Glomerular visceral epithelial cell (primary cell): ENCODE results near the gene FHIT.
"Not testable (repeated sequence)": the region's sequence is repeated elsewhere in the genome, so short reads cannot be mapped to it uniquely, and the experiment has no call there.

Experiments
- DNase-seq: peaks from one replicate; pipeline ENCODE4 v3.0.0-alpha.2; 2016; ENCODE audit errors: extremely low spot score

Gene FHIT

DNA sequence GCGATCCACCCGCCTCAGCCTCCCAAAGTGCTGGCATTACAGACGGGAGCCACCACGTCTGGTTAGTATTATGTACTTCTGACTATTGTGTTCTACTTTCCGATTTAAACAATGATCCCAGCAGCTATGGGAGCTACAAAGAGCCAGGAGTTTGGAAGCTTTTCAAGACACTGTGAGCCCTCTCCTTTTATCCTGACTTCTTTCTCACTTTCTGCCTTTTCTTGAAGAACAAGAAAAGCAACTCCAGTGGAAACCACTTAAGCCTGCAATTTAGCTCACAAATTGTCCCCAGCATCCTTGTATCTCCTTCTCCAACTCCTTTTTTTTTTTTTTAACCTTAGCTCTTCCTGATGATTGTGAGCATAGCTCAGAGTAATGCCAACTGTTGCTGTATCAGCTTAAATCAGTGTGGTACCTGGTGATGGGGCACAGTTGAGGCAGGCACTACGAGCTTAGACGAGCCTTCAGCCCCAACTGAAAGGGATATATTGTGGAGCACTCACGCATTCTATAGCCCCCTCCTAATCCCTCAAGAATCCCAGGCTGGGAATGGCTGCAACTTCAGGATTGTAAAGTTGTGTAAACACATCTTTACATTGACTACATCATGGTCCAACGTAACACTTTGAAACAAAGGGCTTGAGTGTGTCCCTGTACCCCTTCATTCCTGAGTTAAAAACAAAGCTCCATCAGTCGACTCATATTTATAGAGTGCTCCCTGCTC, 677.0 kb downstream of the FHIT start:
- no peak for DNase-seq

DNA sequence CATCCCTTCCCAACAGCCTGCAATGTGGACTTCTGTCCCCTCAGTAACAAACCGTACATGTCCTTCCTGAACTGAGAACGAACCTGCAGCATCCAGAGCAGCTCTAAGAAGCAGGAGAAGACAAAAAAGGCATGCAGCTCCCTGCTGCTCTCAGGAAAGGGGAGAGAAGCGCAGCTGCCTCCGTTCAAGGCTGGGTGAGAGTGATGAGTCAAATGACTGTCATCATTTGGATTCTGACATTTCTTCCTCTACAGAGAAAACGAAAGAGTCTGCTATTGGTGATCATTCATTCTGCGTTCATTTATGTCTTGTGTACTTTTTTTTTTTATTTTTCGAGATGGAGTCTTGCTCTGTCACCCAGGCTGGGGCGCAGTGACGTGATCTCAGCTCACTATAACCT, 677.8 kb downstream of the FHIT start:
- peak; percentile 2 for DNase-seq

DNA sequence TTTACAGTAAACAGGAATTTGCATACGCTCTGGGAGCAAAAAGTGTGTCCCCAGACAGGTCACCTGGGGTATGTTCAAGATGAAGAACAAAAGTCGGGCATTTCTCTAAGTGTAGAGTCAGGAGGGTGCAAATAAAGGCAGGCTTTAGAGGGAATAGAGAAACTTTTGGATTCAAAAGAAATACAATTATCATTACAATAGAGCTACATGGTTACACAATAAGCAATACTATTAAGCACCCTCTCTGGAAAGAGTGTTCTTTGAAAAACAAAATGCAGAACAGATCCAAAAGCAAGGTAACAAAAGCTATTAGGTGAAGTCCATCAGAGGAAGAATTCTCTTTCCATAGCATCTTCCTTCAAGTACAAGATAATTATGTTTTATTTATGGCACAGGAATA, 679.7 kb downstream of the FHIT start:
- no peak for DNase-seq

DNA sequence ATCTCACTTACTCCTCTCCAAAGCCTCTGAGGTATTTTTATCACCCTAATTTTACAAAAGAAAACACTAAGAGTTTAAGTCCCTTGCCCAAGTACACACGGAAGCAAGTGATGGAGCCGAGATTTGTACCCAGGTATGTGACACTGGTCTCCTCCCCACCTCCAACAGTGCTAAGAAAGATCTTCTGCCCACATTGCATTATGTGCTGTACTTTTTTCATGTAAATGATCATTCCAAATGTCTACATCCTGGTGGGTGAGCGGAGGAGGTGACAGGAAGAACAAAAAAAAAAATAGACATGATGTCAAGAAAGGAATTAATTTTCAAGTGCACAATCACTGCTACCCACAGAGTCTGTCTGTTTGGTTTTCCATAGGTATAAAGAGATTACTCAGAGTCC, 694.1 kb downstream of the FHIT start:
- no peak for DNase-seq

DNA sequence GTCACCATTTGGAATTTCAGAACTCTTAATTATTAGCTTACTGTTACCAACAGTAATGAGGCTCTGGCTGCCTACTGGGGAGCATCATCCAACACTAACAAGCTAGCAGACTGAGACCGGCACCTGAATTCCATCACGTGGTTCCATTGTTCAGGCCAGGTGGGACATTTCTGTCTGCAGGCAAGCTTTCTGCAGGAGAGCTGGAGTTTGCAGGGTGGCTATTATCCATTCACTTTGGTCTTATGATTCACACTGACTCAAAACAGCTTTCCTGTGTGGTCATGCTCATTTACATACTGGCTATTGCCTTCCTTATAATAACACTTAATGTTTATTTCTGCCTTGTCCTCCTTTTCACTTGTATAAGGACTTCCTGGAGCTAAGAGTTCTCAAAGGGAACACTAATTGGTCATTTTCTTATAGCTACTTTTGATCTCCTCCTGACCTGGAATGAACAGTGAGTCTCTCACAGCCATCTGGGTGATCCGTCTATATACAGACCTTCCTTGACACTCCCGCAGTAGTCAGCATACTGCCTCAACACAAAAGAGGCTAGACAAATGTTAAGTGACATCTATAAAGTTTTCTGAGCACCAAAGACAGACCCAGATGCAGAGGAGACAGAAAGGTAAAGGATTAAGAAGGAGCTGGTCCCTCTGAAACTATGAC, 695.4 kb downstream of the FHIT start:
- DNase-seq: no peak

DNA sequence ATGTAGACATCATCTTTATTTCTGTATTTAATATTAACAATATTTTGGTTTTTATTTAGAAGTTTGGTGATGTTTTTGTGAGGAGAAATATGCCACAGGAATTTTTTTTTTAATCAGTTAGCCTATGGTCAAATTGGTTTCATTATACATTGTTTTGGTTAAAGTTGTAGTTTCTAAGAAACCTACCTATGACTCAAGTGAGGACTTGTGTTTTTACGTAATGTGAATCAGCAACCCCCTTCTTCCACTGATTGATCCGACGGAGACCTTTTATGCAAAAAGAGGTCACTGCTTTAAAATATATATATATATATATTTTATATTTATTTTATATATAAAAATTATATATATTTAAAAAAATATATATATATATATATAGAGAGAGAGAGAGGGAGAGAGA, 698.1 kb downstream of the FHIT start:
- DNase-seq: no peak

DNA sequence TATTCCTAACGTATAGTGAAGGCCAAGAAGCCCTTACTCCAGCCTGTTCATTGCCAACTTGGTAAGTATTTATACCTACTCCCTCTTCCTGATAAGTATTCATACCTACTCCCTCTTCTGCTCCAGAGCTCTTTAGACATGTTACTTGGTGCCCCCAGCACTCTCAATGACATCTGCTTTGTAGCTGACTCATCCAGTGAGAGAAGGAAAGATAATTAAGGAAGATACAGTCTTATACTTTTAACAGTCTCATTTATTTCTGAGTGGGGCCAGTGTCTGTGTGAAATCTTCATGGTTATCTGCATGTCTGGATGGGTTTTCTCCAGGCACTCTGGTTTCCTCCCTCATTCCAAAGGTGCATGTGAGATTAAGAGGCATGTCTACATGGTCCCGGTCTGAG, 698.7 kb downstream of the FHIT start:
- DNase-seq: no peak

DNA sequence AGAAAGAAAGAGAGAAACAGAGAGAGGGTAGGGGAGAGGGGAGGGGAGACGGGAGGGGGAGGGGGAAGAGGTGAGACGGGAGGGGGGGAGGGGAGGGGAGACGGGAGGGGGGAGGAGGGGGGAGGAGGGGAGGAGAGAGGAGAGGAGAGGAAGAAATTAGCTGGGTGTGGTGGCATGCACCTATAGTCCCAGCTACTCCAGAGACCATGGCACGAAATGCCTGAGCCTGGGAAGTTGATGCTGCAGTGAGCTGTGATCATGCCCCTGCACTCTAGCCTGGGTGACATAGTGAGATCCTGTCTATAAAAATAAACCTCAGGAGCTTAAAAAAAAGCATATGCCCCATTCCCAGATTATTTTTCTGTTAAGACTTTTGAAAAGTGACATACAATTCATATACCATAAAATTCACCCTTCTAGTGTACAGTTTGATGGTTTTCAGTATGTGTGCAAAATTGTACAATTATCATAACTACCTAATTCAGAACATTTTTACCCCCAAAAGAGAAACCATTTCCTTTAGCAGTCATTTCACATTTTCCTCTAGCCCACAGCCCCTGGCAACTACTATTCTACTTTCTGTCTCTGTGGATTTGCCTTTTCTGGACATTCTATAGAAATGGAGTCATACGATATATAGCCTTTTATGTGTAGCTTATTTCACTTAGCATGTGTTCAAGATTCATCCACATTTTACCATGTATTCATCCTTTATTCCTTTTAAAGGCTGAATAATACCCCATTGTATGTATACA, 699.6 kb downstream of the FHIT start:
- DNase-seq: no peak

DNA sequence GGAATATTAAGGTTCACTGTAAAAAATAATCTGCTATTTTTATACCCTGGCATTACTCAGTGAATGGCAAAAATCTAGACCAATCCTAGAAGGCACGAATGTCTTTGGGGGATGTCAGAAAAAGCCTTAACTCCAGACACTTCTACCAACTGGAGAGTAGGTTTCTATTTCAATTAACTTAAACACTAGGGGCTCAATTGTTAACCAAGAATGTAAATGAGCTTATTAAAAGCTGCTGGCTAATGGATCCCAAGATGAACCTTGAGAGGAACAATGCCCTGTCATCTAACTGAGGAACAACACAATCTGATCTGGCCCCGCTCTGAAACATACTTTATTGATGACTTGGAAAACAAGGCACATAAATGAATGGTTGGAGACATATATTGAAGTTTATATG, 701.4 kb downstream of the FHIT start:
- no peak for DNase-seq

DNA sequence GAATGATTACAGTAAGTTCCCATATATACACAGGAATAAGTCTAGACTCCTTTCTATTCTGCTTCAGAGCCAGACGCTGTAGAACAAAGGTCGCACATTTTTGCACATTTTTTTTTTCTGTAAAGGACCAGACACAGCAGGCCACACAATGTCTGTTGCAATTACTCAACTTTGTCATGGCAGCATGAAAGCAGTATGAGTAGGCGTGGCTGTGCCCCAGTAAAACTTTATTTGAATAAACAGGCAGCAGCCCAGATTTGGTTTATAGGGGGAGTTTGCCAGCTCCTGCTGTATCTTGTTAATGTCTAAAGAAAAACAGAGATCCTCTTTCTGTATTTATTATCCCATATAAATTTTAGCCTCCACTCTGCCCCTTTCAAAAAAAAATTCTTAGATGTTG, 708.3 kb downstream of the FHIT start:
- no peak for DNase-seq

DNA sequence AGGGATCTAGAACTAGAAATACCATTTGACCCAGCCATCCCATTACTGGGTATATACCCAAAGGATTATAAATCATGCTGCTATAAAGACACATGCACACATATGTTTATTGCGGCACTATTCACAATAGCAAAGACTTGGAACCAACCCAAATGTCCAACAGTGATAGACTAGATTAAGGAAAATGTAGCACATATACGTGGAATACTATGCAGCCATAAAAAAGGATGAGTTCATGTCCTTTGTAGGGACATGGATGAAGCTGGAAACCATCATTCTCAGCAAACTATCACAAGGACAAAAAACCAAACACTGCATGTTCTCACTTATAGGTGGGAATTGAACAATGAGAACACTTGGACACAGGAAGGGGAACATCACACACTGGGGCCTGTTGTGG, 711.9 kb downstream of the FHIT start:
- not testable (repeated sequence) for DNase-seq

DNA sequence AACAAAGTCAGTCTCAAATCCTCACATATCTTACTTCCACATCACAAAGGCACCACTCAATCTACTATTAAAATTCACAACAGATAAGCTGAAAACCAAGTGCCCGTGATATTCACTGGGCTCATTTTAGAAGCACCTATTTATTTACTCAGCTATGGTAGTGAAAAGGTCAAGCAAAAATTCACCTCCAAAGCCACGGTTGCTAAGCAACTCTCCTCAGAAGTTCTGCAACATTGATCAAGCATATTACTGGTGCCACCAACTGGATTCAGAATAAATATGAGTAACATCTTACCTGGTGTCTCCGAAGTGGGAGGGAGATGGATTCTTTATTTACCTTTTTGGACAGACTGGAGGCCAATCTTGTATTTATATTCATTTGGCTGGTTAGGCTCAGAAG, 714.8 kb downstream of the FHIT start:
- DNase-seq: no peak

DNA sequence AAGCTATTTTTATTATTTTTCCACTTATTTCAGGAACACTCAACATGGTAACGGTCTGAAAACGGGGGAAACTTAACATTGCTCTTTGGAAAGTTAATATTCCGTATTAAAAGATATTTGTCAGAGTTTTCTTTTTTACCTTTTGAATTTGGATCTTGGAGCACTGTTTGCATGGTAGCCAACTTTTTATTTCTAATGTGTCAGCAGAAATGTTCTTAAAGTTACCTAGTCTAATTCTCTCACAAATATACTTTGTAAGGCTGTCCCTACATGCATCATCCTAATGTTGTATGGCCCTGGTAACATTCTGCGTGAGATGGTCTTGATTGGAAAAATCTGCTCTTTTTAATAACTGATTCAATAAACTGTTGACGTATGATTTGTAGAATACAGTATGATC, 719.5 kb downstream of the FHIT start:
- DNase-seq: no peak

DNA sequence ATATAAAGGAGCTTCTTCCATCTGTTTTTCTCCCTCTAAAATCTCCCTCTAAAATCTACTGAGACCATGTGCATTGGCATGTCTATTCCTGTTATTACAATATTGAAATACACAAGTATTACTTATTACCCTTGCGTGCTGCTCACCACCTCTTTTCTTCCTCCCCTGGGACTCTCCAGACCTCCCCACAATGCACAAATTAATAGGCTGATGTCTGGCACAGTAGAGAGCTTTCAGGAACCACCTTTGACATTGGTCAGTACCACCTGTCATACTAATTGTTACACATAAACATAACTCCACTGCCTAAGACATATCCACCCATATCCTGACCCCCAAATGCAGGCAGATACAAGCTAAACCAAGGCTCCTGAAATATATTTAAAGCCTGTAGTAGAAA, 722.6 kb downstream of the FHIT start:
- no peak for DNase-seq

DNA sequence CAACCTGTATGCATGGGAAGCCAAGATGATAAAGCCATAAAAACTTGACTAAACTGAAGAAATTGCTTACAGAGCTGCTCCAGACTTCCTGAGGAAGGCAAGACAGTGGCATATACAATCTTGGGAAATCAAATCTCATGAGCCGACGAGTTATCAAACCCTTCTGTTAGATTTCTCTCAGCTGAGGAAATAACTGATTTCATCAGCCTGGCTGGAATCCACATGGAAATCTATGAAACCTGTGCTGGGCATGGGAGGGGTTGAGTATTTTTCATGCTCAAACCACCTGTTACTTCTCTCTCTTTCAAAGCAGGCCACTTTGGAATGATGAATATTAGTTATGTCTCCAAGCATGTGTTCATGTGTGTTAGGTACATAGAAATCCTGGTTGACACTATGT, 727.7 kb downstream of the FHIT start:
- no peak for DNase-seq

DNA sequence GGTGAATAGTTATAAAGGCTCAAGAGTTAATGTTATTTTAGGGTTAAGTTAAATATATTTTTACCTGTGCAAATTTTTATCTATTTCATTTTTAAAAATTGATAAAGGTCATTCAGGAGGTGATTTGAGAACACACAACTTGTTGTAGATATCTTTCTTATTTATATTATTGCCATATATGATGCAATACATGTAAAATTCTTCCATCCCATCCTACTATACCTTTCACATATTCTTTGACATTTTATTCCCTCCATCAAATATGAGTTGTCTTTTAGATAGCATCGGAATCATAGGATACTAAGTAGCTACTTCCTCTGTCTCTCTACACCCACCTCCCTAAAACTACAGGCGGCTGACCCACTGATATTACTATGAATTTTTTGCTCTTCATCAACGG, 734.1 kb downstream of the FHIT start:
- no peak for DNase-seq

DNA sequence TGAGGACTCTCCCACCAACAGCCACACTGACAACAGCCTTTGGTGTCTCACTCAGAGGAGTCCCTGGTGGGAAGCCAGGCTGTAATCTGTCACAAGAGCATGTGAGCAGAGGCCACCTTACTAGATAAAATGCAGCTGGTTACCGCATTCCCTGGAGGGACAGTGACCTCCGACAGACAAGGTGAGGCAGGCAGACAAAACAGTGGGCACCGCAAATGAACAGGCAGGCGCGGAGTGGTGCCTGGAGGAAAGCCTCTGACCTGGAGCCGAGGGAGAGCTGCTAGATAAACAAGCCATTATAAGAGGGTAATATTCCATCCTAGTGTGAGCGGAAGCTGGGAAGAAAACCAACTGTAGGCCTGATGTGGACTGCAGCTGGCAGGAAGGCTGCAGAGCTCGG, 736.4 kb downstream of the FHIT start:
- no peak for DNase-seq

DNA sequence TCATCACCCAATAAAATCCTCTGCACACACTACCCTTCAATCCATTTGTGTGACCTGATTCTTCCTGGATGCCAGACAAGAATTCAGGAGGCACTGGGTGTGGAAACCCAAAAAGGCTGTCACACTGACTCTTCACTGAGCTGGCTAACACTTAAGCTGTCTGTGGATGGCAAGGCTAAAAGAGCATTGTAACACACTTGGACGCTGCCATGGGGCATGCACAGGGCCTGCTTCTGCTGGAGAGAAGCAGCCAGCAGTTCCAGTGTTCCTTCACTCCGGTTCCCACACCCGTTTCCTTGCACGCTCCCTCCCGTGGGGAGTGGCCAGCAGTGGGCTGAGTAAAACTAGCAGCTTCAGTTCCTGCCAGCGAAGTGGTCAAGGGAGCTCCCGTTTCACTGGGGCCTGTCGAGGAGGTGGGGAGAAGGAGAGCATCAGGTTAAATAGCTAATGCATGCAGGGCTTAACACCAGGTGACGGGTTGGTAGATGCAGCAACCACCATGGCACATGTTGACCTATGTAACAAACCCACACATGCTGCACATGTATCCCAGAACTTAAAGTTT, 737.1 kb downstream of the FHIT start:
- DNase-seq: no peak

DNA sequence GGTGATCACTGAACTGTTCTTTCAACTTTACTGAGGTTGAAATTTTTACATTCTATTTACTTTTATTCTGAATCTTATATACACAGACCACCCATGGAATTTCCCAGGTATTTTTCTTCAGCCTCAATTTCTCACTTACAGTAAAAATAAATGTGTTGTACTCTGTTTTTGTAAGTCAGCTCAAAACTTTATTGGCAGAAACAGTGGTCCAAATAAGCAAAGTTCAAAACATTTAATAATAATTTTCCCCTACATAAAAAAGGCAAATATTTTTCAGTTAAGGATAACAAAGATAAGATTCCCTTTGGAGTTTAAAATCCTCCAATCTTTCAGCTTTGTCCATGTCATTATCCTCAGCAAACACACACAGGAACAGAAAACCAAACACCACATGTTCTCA, 738.0 kb downstream of the FHIT start:
- no peak for DNase-seq

DNA sequence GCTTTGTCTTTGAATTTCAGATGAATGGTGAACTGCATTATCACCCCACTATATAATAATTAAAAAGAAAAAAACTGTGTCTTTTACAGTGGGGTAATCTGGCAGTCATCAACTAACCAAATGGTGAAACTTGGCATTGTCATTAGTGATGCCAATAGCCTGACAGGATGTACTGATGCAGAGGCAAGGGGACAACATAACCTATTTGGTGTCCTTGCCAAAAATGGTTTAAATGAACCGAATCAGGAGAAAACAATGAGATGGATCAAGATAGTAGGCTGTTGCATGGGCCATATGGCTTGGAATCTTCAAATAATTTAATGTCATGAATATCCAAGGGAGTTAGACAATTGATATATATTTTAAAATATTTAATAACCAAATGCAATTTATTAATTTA, 738.7 kb downstream of the FHIT start:
- no peak for DNase-seq

DNA sequence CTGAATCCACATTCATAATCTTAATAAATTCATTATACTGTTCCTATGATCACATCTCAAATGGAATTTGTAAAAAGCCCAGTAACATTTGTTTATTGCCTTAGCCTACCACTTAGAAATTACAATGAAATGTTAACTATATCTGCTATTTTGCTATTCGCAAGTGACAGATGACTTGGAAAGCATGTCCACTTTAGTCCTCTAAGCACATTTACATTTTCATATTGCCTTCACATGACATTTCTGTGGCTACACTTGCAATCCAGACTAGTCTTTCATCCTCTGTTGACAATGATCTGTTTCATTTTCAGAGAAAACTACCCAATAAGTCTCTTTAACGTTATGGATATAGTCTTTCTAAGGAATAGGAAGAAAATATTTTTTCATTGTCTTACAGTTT, 741.8 kb downstream of the FHIT start:
- DNase-seq: no peak

DNA sequence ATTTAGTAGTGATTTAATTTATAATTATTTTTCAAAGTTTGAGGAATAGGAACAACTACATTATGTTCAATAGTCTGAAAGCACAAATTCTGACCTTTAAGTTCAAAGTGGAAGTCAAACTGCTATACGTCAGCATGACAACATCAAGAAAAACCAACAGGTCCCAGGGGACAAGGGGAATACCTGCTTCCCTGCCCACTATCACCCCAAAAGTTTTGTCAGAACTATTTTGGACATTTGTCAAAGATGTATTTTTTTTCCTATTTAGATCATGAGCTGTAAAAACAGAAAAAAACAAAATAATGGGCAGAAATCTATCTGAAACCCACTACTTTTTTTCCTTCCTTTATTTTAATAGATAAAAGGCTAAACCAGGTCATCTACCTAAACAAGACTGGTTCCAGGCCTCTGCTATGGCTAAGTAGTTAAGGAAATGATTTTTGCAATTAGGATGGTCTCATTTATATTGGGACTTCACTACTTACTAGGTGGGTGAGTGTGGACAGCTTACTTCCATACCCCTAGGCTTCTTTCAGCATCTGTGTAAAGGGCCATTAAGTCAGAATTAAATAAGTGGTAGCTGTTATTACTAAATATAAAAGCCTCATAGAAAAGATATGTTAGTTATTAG, 746.3 kb downstream of the FHIT start:
- no peak for DNase-seq
